ENCODE measurements around the gene CSF2RB. TPM values are rescaled to one million over a fixed set of nuclear protein-coding genes. Genes with fewer than 3 reads are reported as not detected.

CSF2RB gene
- total RNA-seq, 1 donor from 2014 or later = 0.05 TPM

- Mint-ChIP-seq H3K27me3 (ENCODE audit: low read depth) (peaks cover 53% of the 10 kb centered on the region), H3K36me3 (ENCODE audit: low read depth) (peaks cover 3% of the 10 kb centered on the region), H3K4me3 (ENCODE audit: unreplicated experiment) (no peak overlapping the region), H3K9me3 (ENCODE audit: low read depth) (no peaks in the 10 kb centered on the region), H3K27ac (ENCODE audit: unreplicated experiment) (no peak overlapping the region), H3K4me1 (ENCODE audit: low read depth) (no peaks in the 10 kb centered on the region)
- no peak for DNase-seq (ENCODE audit: low spot score)
- TF ChIP-seq CTCF (IDR thresholded peaks at IDR 0.05) = no peak
Observed at GRCh38 chr22:36964106-36964505, 50.7 kb downstream of the CSF2RB start.

- no peak overlapping the region for H3K27ac Mint-ChIP-seq (ENCODE audit: unreplicated experiment)
- H3K4me1 Mint-ChIP-seq (ENCODE audit: low read depth) = no peaks in the 10 kb centered on the region
- TF ChIP-seq CTCF (IDR thresholded peaks at IDR 0.05) = no peak
- H3K4me3 Mint-ChIP-seq (ENCODE audit: unreplicated experiment) = no peak overlapping the region
- H3K27me3 Mint-ChIP-seq (ENCODE audit: low read depth) = peaks cover 49% of the 10 kb centered on the region
- DNase-seq (ENCODE audit: low spot score) = no peak
- H3K9me3 Mint-ChIP-seq (ENCODE audit: low read depth) = no peaks in the 10 kb centered on the region
- peaks cover 3% of the 10 kb centered on the region for H3K36me3 Mint-ChIP-seq (ENCODE audit: low read depth)
Observed at GRCh38 chr22:36965696-36966095, 52.3 kb downstream of the CSF2RB start.

- no peak overlapping the region for H3K27ac Mint-ChIP-seq (ENCODE audit: unreplicated experiment)
- TF ChIP-seq CTCF (IDR thresholded peaks at IDR 0.05) = no peak
- no peak for DNase-seq (ENCODE audit: low spot score)
- H3K36me3 Mint-ChIP-seq (ENCODE audit: low read depth) = peaks cover 3% of the 10 kb centered on the region
- no peak overlapping the region for H3K4me3 Mint-ChIP-seq (ENCODE audit: unreplicated experiment)
- H3K4me1 Mint-ChIP-seq (ENCODE audit: low read depth) = no peaks in the 10 kb centered on the region
- peaks cover 47% of the 10 kb centered on the region for H3K27me3 Mint-ChIP-seq (ENCODE audit: low read depth)
- H3K9me3 Mint-ChIP-seq (ENCODE audit: low read depth) = no peaks in the 10 kb centered on the region
Observed at GRCh38 chr22:36966851-36967540, 53.6 kb downstream of the CSF2RB start.

GRCh38 chr22:36968249-36968964 is 55.0 kb downstream of the CSF2RB start:
- TF ChIP-seq CTCF (IDR thresholded peaks at IDR 0.05) = no peak
- Mint-ChIP-seq H3K4me1 (ENCODE audit: low read depth) (no peaks in the 10 kb centered on the region), H3K27ac (ENCODE audit: unreplicated experiment) (no peak overlapping the region), H3K27me3 (ENCODE audit: low read depth) (peaks cover 50% of the 10 kb centered on the region), H3K36me3 (ENCODE audit: low read depth) (peaks cover 3% of the 10 kb centered on the region), H3K4me3 (ENCODE audit: unreplicated experiment) (no peak overlapping the region), H3K9me3 (ENCODE audit: low read depth) (no peaks in the 10 kb centered on the region)
- DNase-seq (ENCODE audit: low spot score) = no peak

GRCh38 chr22:36971341-36972125 is 58.1 kb downstream of the CSF2RB start:
- H3K9me3 Mint-ChIP-seq (ENCODE audit: low read depth) = no peaks in the 10 kb centered on the region
- no peaks in the 10 kb centered on the region for H3K4me1 Mint-ChIP-seq (ENCODE audit: low read depth)
- H3K4me3 Mint-ChIP-seq (ENCODE audit: unreplicated experiment) = no peak overlapping the region
- H3K27me3 Mint-ChIP-seq (ENCODE audit: low read depth) = peaks cover 51% of the 10 kb centered on the region
- TF ChIP-seq CTCF (IDR thresholded peaks at IDR 0.05) = no peak
- H3K27ac Mint-ChIP-seq (ENCODE audit: unreplicated experiment) = no peak overlapping the region
- DNase-seq (ENCODE audit: low spot score) = no peak
- H3K36me3 Mint-ChIP-seq (ENCODE audit: low read depth) = no peaks in the 10 kb centered on the region

Measured in chondrocyte (in vitro differentiated cells).